Trophoblast cell (in vitro differentiated cells and primary cell): Measurements from ENCODE around the gene ERGIC1.
A peak's percentile ranks its signal among the peaks of the same experiment; 100 is the strongest.

ENCODE experiments used
- DNase-seq, 2 donors: peaks; one replicate each; pipeline ENCODE4 v3.0.0-alpha.2; 2016
- H2AFZ ChIP-seq: 2 replicates; pipeline ENCODE4 v1.6.1; 2013; ENCODE audit warnings: low read length, moderate library complexity, mild to moderate bottlenecking; ENCODE audit not compliant: insufficient read depth, poor library complexity
- H2AK5ac ChIP-seq: 2 replicates; pipeline ENCODE4 v1.6.1; 2013; ENCODE audit warnings: mild to moderate bottlenecking, low read length
- H2BK120ac ChIP-seq: 2 replicates; pipeline ENCODE4 v1.6.1; 2013; ENCODE audit warnings: low read length, mild to moderate bottlenecking, moderate library complexity; ENCODE audit not compliant: insufficient read depth, poor library complexity
- H2BK12ac ChIP-seq: 2 replicates; pipeline ENCODE4 v1.6.1; 2013; ENCODE audit warnings: mild to moderate bottlenecking, low read length, moderate library complexity
- H2BK5ac ChIP-seq: 2 replicates; pipeline ENCODE4 v1.6.1; 2013; ENCODE audit warnings: low read length, low read depth, moderate library complexity, mild to moderate bottlenecking; ENCODE audit not compliant: poor library complexity
- H3K14ac ChIP-seq: 2 replicates; pipeline ENCODE4 v1.6.1; 2013; ENCODE audit warnings: mild to moderate bottlenecking, low read length
- H3K18ac ChIP-seq: 2 replicates; pipeline ENCODE4 v1.6.1; 2013; ENCODE audit warnings: mild to moderate bottlenecking, low read length
- H3K23ac ChIP-seq: 2 replicates; pipeline ENCODE4 v1.6.1; 2013; ENCODE audit warnings: low read length
- H3K27ac ChIP-seq: 2 replicates; pipeline ENCODE4 v1.5.1; 2013; ENCODE audit warnings: low read depth, mild to moderate bottlenecking, inconsistent platforms, low read length, moderate library complexity
- H3K27me3 ChIP-seq: 2 replicates; pipeline ENCODE4 v1.6.1; 2013; ENCODE audit warnings: inconsistent platforms, mild to moderate bottlenecking, low read length, moderate library complexity; ENCODE audit not compliant: insufficient read depth
- H3K36me3 ChIP-seq, 2 experiments: 1 replicate in 1 of 2; 2 replicates in 1 of 2; pipeline ENCODE4 v1.6.1; 2013; ENCODE audit warnings: low read length in 2 of 2, mild to moderate bottlenecking in 2 of 2, moderate library complexity in 1 of 2; ENCODE audit not compliant: insufficient read depth in 2 of 2, control insufficient read depth in 1 of 2
- H3K4ac ChIP-seq: 2 replicates; pipeline ENCODE4 v1.6.1; 2013; ENCODE audit warnings: low read depth, mild to moderate bottlenecking, low read length, moderate library complexity
- H3K4me1 ChIP-seq, 2 experiments: 1 replicate in 1 of 2; 2 replicates in 1 of 2; pipeline ENCODE4 v1.6.1; 2013; ENCODE audit warnings: low read length in 2 of 2, mild to moderate bottlenecking in 2 of 2, moderate library complexity in 1 of 2; ENCODE audit not compliant: insufficient read depth in 2 of 2, control insufficient read depth in 1 of 2
- H3K4me2 ChIP-seq: 2 replicates; pipeline ENCODE4 v1.6.1; 2013; ENCODE audit warnings: inconsistent platforms, mild to moderate bottlenecking, low read length, moderate library complexity
- H3K4me3 ChIP-seq: 2 replicates; pipeline ENCODE4 v1.5.1; 2013; ENCODE audit warnings: mild to moderate bottlenecking, low read depth, low read length, inconsistent platforms
- H3K79me1 ChIP-seq: one replicate; pipeline ENCODE4 v1.6.1; 2013; ENCODE audit warnings: low read length
- H3K79me2 ChIP-seq: 2 replicates; pipeline ENCODE4 v1.6.1; 2013; ENCODE audit warnings: low read length, mild to moderate bottlenecking; ENCODE audit not compliant: control insufficient read depth, insufficient read depth, poor library complexity
- H3K9ac ChIP-seq: 2 replicates; pipeline ENCODE4 v1.6.1; 2013; ENCODE audit warnings: mild to moderate bottlenecking, low read length
- H3K9me3 ChIP-seq: 2 replicates; pipeline ENCODE4 v1.6.1; 2013; ENCODE audit warnings: low read depth, mild to moderate bottlenecking, control low read depth, inconsistent platforms, low read length; ENCODE audit not compliant: insufficient read depth
- H4K12ac ChIP-seq: 2 replicates; pipeline ENCODE4 v1.6.1; 2013; ENCODE audit warnings: low read depth, mild to moderate bottlenecking, low read length, moderate library complexity
- H4K8ac ChIP-seq: 2 replicates; pipeline ENCODE4 v1.6.1; 2013; ENCODE audit warnings: low read depth, mild to moderate bottlenecking, low read length, moderate library complexity
- H4K91ac ChIP-seq: one replicate; pipeline ENCODE4 v1.6.1; 2013; ENCODE audit warnings: low read depth, mild to moderate bottlenecking, low read length, moderate library complexity
- WGBS: extraction: QIAGEN DNeasy Blood & Tissue Kit; methylation state at CpG from one replicate; pipeline ENCODE4 v1.1.7; 2013; ENCODE audit warnings: missing lambda C conversion rate; ENCODE audit not compliant: insufficient read length, insufficient coverage; ENCODE audit errors: extremely low coverage; 5-methylcytosine and 5-hydroxymethylcytosine counted together

ERGIC1 gene

GRCh38 chr5:172791726-172792445, 42.2 kb upstream of the ERGIC1 start:
- Histone ChIP-seq H4K8ac (no peak overlapping the region), H4K12ac (no peak overlapping the region), H3K79me2 (no peaks in the 10 kb centered on the region), H2BK12ac (no peak overlapping the region), H2BK5ac (no peak overlapping the region), H3K4me1 (peaks cover 6 to 14% of the 10 kb centered on the region in 2 experiments), H3K18ac (no peak overlapping the region), H2AFZ (no peak overlapping the region), H3K36me3 (no peaks in the 10 kb centered on the region), H3K9ac (no peak overlapping the region), H3K9me3 (no peaks in the 10 kb centered on the region), H3K23ac (no peak overlapping the region), H3K14ac (no peak overlapping the region), H3K4me2 (no peak overlapping the region), H3K79me1 (peaks cover 2% of the 10 kb centered on the region), H3K27ac (no peak overlapping the region), H3K4ac (no peak overlapping the region), H3K4me3 (no peak overlapping the region), H3K27me3 (no peaks in the 10 kb centered on the region), H2BK120ac (no peak overlapping the region), H2AK5ac (no peak overlapping the region), H4K91ac (no peak overlapping the region)
- DNase-seq: no peak
- WGBS: no CpG with 5 or more reads among the region's 10 CpGs

DNA sequence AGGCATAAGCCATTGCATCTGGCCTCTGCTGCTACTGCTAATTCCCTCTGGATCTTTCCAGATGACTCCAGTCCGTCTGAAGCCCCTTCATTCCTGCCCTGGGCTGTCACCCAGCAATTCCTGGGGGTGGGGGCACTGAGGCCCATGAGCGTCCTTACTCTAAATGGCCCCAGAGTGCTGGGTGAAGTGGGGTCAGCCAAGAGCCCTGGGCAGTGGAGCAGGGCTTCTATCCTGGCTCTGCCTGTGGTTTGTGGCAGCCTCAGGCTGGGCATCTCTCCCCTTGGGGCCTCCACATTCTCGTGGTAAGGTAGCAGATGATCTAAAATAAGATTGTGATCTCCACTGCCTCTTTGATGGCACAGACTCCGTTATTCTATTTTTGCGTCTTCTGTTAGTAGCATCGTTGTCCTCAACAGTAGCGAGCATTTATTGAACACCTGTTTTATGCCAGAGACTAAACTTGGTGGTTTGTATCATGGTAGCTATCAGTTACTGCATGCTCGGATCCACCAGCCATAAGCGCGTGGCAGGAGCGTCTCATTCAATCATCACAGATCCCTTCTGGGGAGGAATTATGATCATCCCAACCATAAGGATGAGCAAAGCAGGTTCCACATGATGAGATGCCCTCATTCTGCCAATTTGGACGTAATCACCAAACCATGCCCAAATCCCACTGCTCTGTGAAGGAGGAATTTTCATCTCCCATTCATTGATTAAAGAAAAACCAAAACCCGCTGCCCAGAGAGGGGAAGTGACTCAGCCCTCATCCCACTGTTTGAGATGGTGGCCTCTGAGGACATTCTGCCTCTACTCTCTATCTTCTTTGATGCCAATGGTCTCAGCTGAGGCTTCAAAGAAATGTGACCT, 41.1 kb upstream of the ERGIC1 start:
- no peak overlapping the region for H3K14ac ChIP-seq
- H4K91ac ChIP-seq: no peak overlapping the region
- H3K9me3 ChIP-seq: no peaks in the 10 kb centered on the region
- no peak overlapping the region for H3K23ac ChIP-seq
- H4K12ac ChIP-seq: no peak overlapping the region
- H3K79me1 ChIP-seq: peaks cover 2% of the 10 kb centered on the region
- no peak overlapping the region for H2AFZ ChIP-seq
- H3K27ac ChIP-seq: no peak overlapping the region
- DNase-seq: no peak
- H2BK12ac ChIP-seq: no peak overlapping the region
- H2BK120ac ChIP-seq: no peak overlapping the region
- no peak overlapping the region for H3K4me2 ChIP-seq
- peaks cover 10 to 18% of the 10 kb centered on the region in 2 experiments for H3K4me1 ChIP-seq
- H3K36me3 ChIP-seq: no peaks in the 10 kb centered on the region
- H4K8ac ChIP-seq: no peak overlapping the region
- no peak overlapping the region for H3K4me3 ChIP-seq
- WGBS: no CpG with 5 or more reads among the region's 13 CpGs
- H2AK5ac ChIP-seq: no peak overlapping the region
- H3K27me3 ChIP-seq: no peaks in the 10 kb centered on the region
- no peak overlapping the region for H3K4ac ChIP-seq
- H2BK5ac ChIP-seq: no peak overlapping the region
- no peaks in the 10 kb centered on the region for H3K79me2 ChIP-seq
- H3K9ac ChIP-seq: no peak overlapping the region
- no peak overlapping the region for H3K18ac ChIP-seq

DNA sequence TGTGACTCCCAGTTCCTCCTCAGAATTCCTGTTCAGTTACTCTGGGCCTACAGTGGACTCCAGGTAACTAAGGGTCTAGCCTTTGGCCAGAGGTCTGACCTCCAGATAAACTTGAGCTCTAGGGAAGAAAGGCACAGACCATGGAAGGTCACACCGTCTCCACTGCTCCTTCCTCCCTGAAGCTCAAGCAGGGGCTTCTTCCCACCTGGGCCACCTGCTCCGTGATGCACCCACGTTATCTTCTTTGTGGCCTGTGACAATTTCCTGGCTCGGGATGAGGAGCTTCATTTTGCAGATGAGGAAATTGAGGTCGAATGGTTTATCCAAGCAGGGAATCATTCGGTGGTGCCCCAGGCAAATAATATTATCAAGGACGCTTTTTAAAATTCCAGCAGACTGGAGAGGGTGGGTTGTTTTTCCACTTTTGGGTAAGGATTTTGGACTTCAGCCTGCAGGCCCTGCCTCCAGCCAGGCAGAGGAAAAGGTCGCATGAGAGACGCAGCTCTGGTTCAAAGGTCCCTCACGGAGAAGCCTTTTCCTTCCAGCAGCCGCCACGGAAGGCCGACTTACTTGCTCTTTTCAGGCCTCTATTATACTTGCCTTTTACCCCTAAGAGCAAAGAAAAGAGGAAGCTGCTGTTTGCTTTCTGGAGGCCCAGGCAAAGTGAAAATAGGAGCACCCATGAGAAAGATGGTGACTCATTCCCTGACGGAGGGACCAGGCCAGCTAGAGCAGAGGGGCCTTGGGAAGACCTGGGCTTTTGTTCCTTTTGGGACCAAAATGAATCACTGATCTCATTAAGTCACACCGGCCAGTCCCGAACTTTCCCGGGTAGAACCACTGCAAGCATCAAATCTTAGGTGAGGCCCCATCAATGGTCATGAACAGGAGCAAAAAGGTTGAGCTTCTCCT, 40.2 kb upstream of the ERGIC1 start:
- H2AFZ ChIP-seq: no peak overlapping the region
- peaks cover 2% of the 10 kb centered on the region for H3K79me1 ChIP-seq
- H3K9me3 ChIP-seq: no peaks in the 10 kb centered on the region
- no peak overlapping the region for H3K14ac ChIP-seq
- H3K36me3 ChIP-seq: no peaks in the 10 kb centered on the region
- no peak overlapping the region for H3K18ac ChIP-seq
- no peak overlapping the region for H3K9ac ChIP-seq
- no peak overlapping the region for H3K4ac ChIP-seq
- H3K4me1 ChIP-seq: peaks cover 10 to 17% of the 10 kb centered on the region in 2 experiments
- no peak overlapping the region for H2AK5ac ChIP-seq
- no peaks in the 10 kb centered on the region for H3K27me3 ChIP-seq
- no peaks in the 10 kb centered on the region for H3K79me2 ChIP-seq
- H3K4me2 ChIP-seq: no peak overlapping the region
- H2BK120ac ChIP-seq: no peak overlapping the region
- no peak overlapping the region for H3K27ac ChIP-seq
- no peak overlapping the region for H2BK5ac ChIP-seq
- no peak overlapping the region for H4K12ac ChIP-seq
- H4K91ac ChIP-seq: no peak overlapping the region
- no CpG with 5 or more reads among the region's 17 CpGs for WGBS
- no peak overlapping the region for H3K4me3 ChIP-seq
- H2BK12ac ChIP-seq: no peak overlapping the region
- DNase-seq: peak; percentile 27 to 39
- H3K23ac ChIP-seq: no peak overlapping the region
- H4K8ac ChIP-seq: no peak overlapping the region

DNA sequence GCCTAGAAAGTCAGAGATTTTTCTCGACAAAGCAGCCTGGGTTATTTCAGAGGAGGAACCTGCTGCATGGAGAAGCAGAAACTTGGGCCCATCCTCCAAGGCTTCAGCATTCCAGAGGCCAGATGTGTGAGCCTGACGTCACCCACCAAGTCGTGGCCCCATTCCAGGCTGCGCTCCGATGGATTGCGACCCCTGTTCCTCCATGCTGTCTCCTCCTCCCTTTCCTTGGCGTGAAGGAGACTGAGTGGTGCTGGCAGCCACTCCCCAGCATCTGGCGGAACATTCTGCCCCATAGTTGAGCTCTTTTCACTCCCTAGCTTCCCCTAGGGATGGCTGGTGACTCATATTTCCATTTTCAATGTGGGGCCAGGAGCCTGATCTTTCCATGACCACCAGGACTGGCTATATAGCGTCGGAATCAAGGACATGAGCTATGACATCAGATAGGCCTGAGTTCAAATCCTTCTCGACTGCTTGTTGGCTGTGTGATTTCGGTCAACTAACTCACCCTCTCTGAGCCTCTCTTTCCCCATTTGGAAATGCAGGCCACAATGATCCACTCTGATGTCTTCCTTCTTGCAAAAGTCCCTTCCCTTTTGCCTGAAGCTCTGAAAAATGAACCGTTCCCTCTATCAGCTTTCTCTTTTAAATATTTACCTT, 38.6 kb upstream of the ERGIC1 start:
- DNase-seq: peak; percentile 18 to 53
- no peaks in the 10 kb centered on the region for H3K36me3 ChIP-seq

More for the DNA sequence above, 38.6 kb upstream of the ERGIC1 start:
- no peak overlapping the region for H4K12ac ChIP-seq
- peaks cover 4 to 16% of the 10 kb centered on the region in 2 experiments for H3K4me1 ChIP-seq
- H3K79me1 ChIP-seq: no peaks in the 10 kb centered on the region
- no peaks in the 10 kb centered on the region for H3K9me3 ChIP-seq
- H3K14ac ChIP-seq: peak overlapping the region; percentile 13
- no peak overlapping the region for H2BK120ac ChIP-seq
- H3K18ac ChIP-seq: no peak overlapping the region
- H2BK12ac ChIP-seq: no peak overlapping the region
- H4K91ac ChIP-seq: no peak overlapping the region
- H3K4ac ChIP-seq: no peak overlapping the region
- H2BK5ac ChIP-seq: no peak overlapping the region
- no peak overlapping the region for H2AFZ ChIP-seq
- no peak overlapping the region for H4K8ac ChIP-seq
- WGBS: no CpG with 5 or more reads among the region's 13 CpGs
- no peak overlapping the region for H3K4me2 ChIP-seq
- H3K27me3 ChIP-seq: no peaks in the 10 kb centered on the region
- no peak overlapping the region for H3K27ac ChIP-seq
- peak overlapping the region; percentile 49 for H2AK5ac ChIP-seq
- H3K79me2 ChIP-seq: no peaks in the 10 kb centered on the region
- H3K23ac ChIP-seq: no peak overlapping the region
- H3K9ac ChIP-seq: no peak overlapping the region
- no peak overlapping the region for H3K4me3 ChIP-seq
